Fibroblast of lung (primary cell): ENCODE data around the gene TSEN2.
A peak's percentile ranks its signal among the peaks of the same experiment; 100 is the strongest.

Experiments
- EZH2 ChIP-seq: IDR thresholded peaks from 2 replicates; pipeline ENCODE4 v1.5.1; 2012; ENCODE audit warnings: low read length, control low read depth, mild to moderate bottlenecking; ENCODE audit errors: missing control alignments
- TF ChIP-seq, protein P1 (sequence below), 2 donors: IDR thresholded peaks in 1 of 2; conservative IDR thresholded peaks in 1 of 2; 1 replicate in 1 of 2; 2 replicates in 1 of 2; pipeline ENCODE4 v1.5.1; 2011 to 2012; ENCODE audit warnings: low read length in 2 of 2, control low read depth in 1 of 2, inconsistent platforms in 1 of 2, low read depth in 1 of 2, mild to moderate bottlenecking in 1 of 2

DNA sequence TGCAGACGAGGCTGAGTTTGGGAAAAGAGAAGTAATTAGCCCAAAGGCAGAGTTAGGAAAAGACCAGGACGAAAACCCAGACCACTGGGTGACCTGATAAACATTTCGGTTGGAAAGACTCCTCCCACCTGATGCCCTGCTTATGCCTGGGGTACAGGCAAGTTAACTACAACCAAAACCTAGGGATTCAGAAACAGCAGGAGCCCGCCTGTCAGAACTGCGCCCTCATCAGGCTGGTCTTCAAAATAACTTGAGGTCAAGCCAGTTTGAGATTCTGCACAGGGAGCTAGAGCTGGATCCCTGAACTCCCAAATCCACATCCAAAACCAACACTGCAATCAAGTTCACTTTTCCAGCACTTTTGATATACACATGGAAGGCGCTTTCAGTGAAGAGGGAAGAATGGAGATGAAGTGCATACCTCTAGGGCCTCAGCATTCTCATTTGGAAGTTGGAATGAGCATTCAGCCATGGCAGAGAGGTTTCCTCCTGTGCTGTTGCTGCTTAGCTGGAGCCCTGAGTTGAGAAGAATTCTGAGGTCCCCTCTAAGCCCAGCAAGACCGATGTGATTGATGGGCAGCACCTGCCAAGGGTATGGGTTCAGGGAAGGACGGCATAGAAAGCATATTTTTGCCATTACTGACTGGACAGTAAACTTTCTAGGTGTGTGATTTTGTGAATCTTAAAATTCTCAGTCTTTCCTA lies 11.6 kb downstream of the TSEN2 start:
- TF ChIP-seq, protein P1, sequence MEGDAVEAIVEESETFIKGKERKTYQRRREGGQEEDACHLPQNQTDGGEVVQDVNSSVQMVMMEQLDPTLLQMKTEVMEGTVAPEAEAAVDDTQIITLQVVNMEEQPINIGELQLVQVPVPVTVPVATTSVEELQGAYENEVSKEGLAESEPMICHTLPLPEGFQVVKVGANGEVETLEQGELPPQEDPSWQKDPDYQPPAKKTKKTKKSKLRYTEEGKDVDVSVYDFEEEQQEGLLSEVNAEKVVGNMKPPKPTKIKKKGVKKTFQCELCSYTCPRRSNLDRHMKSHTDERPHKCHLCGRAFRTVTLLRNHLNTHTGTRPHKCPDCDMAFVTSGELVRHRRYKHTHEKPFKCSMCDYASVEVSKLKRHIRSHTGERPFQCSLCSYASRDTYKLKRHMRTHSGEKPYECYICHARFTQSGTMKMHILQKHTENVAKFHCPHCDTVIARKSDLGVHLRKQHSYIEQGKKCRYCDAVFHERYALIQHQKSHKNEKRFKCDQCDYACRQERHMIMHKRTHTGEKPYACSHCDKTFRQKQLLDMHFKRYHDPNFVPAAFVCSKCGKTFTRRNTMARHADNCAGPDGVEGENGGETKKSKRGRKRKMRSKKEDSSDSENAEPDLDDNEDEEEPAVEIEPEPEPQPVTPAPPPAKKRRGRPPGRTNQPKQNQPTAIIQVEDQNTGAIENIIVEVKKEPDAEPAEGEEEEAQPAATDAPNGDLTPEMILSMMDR (conservative IDR thresholded peaks at IDR 0.05 in 1 of 2, IDR thresholded peaks at IDR 0.05 in 1 of 2; ENCODE audit: low read depth in 1 of 2, low read length in 2 of 2): peak in 1 of 2 donors; percentile 11
- no peak for TF ChIP-seq EZH2
